Measurements from ENCODE around the gene RPL15.
"Not testable (repeated sequence)": the region's sequence is repeated elsewhere in the genome, so short reads cannot be mapped to it uniquely, and the experiment has no call there.

RPL15 gene

GRCh38 chr3:23916886-23917678 is at the start of gene RPL15, which contains the start of gene NKIRAS1:
Gene RPL15 (plus strand): TSS chr3:23917132. CDS start chr3:23917860, 728 bp downstream.
Gene NKIRAS1 (minus strand): TSS chr3:23916990. CDS start chr3:23910904, 6,086 bp downstream.
- DNase-seq, result peak; percentile 75

DNA sequence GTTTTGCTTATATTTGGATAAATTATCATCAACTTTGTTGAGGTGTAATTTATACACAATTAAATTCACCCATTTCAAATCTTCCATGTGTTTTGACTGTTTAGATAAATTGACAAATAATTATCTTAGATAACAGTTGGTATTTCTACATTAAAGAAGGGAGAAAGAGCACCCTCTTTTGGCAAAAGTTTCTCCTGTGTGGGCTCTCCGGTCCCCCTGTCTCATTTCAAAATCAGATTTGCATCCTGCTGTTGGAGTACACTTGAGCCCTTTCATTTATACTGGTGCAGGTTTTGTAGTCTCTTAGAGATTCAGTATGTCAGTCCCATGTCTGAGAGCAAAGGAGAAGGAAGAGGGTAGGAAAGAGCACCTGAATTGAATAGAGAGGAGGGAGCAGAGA is 49.5 kb upstream of the RPL15 start:
- no peak for DNase-seq

- no peak for DNase-seq
Measured at GRCh38 chr3:23867838-23868237, 49.1 kb upstream of the RPL15 start.

DNA sequence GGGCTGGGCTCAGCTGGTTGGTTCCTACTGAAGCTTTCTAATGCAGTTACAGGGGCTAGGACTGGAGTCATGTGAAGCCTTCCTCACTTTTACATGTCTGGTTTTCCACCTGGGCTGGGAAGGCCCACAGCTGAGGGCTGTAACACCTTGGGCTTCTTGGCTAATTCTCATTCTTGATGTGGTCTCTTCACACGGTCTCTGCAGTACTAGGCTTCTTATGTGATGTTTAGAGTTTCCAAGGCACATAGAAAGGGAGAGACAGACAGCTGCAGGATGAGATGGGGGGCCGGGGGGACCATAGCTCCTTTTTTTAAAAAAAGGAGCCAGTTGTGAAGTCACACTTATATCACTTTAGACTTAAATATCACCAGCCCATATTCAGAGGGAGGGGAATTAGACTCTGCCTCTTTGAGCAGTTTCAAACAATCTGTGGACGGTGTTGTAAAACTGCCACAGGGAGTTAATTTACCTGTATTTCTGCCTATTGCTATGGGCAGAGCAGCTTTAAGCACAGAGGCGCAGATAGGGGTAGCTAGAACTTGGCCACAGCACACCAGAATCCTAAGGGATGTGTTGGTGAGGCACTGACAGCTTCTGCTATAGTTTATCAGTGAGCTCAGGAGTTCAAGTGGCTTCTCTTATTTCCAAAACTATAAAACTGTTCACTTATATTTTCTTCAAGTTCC is 46.8 kb upstream of the RPL15 start:
- no peak for DNase-seq

- not testable (repeated sequence) for DNase-seq
Measured at GRCh38 chr3:23870663-23871043, 46.3 kb upstream of the RPL15 start.

GRCh38 chr3:23871361-23871760 is 45.6 kb upstream of the RPL15 start:
- DNase-seq, result not testable (repeated sequence)

- DNase-seq, result no peak
Measured at GRCh38 chr3:23872330-23872729, 44.6 kb upstream of the RPL15 start.

DNA sequence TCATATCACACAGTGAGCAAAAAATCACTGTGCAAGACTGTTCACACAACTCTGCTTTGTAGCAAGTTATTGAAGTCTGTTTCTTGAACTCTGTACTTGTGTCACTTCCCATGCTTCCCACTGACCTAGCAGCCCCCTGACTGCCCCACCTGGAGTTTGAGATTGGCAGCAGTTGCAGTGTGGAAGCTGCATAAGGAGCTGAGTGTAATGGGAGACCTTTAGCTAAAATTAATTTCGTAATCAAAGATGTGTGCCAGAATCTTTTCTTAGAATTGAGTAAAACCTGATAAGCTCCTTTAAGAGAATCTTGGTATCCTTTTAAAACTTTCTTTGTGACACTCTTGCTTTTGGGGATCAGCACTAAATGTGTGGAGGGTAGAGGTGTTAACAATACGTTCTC is 43.0 kb upstream of the RPL15 start:
- DNase-seq, result no peak

DNA sequence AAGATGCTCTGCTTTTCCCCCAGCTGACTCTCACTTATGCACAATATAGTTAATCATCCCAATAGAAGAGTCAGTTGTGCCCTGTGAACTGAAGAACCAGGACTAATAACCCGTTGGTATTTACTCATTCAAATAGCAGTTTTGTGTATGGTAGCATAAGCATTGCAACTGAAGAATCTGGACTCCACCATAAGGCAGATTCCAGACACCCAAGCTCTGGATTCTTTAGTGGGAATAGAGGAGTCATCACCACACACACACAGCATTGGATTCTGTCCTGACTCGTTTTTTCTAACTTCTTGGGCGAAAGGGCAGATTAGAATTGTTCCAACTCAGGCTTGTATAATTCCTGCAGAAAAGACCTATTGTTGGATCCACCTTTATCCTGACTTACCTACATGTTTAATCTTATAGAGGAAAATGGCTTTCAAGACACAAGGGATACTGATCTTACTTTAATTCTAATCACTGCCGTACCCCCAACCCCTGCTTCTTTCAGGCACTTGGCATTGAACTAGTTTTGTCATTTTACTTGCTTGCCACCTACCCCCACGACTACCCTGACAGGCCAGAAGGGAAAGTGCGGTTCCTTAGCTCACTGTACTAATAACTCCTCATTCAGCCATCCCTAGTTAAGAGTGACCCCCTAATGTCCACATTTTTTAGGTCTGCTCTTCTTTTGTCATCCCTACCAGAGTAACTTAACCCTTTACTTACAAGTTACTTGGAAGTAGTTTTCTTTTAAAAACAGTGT is 42.4 kb upstream of the RPL15 start:
- no peak for DNase-seq

DNA sequence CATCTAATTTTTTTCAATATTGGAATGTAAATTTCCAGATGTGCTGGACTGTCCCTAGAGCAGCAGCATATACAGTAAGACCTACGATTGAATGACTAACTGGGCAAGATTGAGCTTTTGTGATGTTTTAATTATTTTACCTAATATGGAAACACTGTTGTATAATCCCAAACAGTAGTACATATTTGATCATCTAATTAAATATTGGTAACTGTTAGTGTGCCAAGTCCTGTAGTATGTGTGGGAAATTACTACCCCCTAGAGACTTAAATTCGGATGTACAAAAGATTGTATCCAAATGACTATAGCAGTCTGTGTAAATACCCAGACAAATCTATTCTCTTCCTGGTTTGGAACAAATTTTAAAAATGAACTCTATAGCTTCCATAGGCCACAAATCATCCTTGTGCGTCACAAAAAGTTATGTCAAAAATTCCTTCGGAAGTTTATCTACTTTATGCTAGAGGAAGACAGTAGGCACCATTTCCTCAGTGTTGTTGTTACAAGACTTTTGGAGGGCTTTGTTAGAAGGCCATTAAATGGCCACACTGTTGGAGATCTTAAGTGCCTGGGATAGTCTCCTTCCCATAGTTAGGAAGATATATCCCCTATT is 41.7 kb upstream of the RPL15 start:
- DNase-seq, result no peak

DNA sequence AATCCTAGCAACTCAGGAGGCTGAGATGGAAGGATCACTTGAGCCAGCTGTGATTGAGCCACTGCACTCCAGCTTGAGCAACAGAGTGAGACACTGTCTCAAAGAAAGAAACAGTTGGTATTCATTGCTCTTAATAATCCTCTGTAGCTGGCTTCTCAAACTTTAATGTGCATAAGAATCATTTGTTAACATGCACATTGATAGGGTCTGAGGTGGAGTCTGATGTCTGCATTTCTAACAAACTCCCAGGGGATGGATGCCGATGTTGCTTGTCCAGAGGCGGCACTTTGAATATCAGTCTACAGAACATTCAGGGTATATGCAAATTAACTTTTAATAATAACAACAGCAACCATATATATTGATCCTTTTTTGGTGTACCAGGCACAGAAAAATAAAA is 40.0 kb upstream of the RPL15 start:
- no peak for DNase-seq

DNA sequence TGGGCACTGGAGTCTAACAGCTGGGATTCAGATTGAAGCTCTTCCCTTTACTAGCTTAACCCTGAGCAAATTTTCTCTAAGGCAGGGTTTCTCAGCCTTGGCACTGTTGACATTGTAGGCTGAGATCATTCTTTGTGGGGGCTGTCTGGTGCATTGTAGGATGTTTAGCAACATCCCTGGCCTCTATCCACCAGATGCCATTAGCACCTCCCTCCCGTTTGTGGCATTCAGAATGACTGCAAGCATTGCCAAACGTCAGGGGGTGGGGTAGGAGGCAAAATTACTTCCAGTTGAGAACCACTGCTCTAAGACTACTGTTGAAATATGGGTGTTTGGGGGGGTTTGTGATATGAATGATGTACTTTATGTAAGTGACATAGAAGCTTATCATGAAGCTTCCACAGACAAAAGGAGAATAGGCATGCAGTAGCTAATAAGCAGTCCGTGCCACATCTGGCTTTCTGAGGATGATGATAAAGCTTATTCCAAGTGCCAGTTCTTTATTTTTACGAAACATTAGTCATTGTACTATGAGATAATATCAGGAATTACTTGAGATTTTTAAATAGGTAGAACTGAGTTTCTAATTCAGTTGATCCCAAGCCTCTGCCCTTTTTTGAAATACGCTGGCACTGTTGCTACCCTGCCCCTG is 39.5 kb upstream of the RPL15 start:
- DNase-seq, result no peak

DNA sequence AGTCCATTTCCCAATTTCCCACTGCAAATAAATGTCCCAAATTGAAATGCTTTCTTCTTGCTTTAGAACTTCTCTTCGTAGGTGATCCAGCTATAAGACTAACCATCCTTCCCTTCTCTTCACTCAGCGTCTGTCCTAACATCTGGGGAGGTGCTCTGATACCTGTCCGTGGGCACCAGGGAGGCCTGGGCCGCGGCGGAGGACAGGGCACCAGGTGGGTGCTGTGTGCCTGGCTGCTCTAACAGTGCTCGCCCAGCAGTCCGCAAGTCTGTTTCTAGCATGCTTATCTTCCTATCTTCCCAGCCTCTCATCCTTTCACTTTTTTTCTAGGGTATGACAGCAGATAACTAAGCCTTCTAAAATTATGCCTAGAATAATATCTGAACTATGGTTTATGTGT is 37.4 kb upstream of the RPL15 start:
- DNase-seq, result no peak

DNA sequence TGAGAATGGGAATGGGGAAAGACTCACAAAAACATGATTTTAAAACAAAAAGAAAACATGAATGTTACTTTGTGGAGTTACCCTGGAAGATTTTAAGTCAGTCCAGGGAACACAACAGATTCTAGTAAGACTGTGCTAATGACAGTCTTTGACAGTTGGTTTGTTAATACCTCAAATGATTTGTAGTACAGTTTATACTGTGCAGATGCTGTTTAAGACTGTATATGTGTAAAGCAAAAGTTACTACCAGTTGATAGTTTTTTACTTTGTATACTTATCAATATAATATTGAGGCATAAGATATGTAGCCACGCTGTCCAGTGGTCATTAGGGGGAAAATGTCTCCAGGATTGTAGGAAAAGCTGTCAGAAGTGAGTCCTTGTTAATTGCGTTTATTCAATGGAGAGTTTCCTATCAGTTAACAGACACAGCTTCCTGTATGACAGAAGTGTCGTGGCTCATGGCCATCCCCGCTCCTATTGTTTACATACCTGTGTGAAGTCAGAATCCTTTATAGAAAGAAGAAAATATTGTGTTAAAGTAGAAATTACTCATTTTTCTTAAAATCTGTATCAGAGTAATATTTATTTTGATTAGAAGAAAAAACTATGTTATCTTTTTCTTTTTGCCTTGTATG is 36.1 kb upstream of the RPL15 start:
- peak; percentile 17 for DNase-seq

DNA sequence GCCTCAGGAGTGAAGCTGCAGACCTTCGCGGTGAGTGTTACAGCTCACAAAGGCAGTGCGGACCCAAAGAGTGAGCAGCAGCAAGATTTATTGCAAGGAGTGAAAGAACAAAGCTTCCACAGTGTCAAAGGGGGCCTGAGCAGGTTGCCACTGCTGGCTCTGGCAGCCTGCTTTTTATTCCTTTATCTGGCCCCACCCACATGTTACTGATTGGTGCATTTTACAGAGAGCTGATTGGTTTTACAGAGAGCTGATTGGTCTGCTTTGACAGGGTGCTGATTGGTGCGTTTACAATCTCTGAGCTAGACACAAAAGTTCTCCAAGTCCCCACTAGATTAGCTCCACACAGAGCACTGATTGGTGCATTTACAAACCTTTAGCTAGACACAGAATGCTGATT is 34.9 kb upstream of the RPL15 start:
- DNase-seq, result not testable (repeated sequence)

DNA sequence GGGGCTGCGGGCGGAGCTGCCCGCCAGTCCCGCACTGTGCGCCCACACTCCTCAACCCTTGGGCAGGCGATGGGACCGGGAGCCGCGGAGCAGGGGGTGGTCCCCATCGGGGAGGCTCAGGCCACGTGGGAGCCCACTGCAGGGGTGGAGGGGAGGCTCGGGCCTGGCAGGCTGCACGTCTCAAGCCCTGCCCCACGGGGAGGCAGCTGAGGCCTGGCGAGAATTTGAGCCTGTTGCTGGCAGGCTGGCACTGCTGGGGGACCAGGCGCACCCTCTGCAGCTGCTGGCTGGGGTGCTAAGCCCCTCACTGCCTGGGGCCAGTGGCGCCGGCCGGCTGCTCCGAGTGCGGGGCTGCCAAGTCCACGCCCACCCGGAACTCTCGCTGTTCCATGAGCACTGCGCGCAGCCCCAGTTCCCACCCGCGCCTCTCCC is 34.4 kb upstream of the RPL15 start:
- DNase-seq, result no peak

DNA sequence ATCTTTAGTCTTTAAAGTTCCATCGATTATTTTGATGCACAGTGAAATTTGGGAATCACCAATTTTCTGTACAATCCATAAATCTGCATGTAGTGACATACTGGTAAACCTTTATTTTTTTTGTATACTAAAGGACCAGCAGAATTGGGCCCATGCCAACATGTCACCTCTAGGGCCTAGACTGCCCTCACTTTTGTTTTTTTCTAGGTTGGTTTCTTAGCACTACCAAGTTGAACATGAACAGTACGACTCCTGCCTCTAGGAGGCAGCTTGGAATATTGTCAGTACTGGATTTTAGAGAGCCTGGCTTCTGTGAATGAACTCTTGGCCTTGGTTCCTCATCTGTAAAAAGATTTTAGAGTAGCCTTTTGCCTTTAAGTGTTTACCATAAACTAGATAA is 32.5 kb upstream of the RPL15 start:
- no peak for DNase-seq

DNA sequence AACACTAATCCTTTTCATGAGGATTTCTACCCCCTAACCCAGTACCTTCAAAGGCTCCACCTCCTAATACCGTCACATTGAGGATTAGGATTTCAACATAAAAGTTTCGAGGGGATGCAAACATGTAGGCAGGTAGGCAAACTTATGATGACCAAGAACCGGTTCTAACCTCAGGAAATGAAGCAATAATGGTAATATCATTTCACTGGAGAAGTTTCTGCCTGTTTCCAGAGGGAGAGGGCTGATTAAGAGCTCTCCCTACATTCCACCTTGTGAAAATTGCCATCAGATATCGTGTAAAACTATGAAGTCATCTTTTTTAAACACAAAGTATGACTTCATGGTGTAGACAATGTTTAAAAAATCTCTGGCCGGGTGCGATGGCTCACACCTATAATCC is 31.7 kb upstream of the RPL15 start:
- DNase-seq, result no peak

GRCh38 chr3:23886311-23886710 is 30.6 kb upstream of the RPL15 start:
- DNase-seq, result no peak

DNA sequence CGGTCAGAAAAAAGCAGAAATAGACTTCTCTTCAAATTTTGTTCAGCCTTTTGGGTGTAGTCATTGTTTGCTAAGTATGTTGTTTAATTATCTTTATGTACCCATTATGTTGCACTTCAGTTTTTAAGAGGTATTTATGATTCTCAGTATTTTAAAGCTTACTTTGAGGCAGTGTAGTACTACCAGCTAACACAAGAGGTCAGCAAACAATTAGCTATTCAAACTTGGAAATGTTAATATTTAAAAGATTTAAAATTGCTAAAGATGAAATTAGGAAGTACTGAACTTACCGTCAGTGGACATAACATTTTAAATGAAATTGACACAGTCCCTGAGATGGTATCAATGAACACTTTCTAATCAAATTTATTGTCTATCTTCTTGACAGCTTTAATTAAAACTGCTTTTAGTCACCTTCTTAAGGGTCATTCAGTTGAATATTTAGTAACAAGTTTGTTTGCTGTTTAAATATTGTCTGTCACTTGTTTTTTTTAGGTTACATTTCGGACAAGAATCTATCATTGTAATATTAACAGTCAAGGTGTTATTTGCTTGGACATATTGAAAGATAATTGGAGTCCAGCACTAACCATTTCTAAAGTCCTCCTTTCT is 28.2 kb upstream of the RPL15 start:
- DNase-seq, result peak; percentile 13

DNA sequence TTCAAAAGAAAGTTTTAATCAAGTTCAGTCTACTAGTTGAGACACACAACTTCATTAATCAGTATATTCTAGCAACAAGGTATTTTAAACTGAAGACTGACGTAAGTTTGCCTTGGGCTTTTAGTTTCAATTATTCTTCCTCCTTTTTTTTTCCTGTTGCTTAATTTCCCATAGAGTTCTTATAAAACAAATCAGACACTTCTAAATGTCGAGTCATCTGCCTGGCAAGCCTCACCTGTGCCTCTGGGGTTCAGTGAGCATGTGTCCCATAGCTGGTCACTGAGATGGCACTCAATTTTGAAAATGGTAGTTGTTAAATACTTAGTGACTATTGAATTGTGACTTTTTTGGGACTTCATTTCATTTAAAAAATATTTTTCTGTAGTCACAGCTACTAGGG is 27.5 kb upstream of the RPL15 start:
- no peak for DNase-seq

DNA sequence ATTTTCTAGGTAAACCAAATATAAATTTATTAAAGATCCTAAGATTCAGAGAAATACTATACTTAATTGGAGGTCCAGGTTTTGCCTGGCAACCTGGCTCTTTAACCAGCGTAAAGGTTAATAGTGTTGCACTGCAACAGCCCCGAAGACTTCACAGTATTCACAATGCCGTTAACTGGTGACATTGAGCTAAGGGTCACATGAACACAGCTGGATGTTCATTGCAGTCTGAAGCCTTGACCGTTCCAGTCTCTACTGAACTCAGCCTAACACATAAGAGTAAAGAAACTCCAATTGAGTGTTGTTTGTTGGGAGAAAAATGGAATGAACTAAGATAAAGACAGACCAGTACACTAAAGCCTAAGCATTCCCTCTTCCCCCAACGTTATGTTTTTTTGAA is 27.0 kb upstream of the RPL15 start:
- DNase-seq, result no peak

Measured in NCI-H510A treated with DMSO at 0.1 percent for 48 hours (cell line).